ENCODE measurements around the gene PROX2.

The PROX2 gene

GRCh38 chr14:74893614-74894091 is 17.7 kb upstream of the PROX2 start:
- no peak for TF ChIP-seq CTCF (conservative IDR thresholded peaks at IDR 0.05; ENCODE audit: low read depth, low read length)
- DNase-seq (ENCODE audit: low read depth), result no peak
- H3K4me3 ChIP-seq (ENCODE audit: low read length), result no peak overlapping the region

GRCh38 chr14:74892745-74893144 is 16.8 kb upstream of the PROX2 start:
- no peak for DNase-seq (ENCODE audit: low read depth)
- H3K4me3 ChIP-seq (ENCODE audit: low read length), result no peak overlapping the region
- TF ChIP-seq CTCF (conservative IDR thresholded peaks at IDR 0.05; ENCODE audit: low read depth, low read length), result no peak

GRCh38 chr14:74891870-74892269 is 15.9 kb upstream of the PROX2 start:
- H3K4me3 ChIP-seq (ENCODE audit: low read length), result no peak overlapping the region
- no peak for DNase-seq (ENCODE audit: low read depth)
- no peak for TF ChIP-seq CTCF (conservative IDR thresholded peaks at IDR 0.05; ENCODE audit: low read depth, low read length)

- no peak for DNase-seq (ENCODE audit: low read depth)
- no peak overlapping the region for H3K4me3 ChIP-seq (ENCODE audit: low read length)
- no peak for TF ChIP-seq CTCF (conservative IDR thresholded peaks at IDR 0.05; ENCODE audit: low read depth, low read length)
These were observed 14.3 kb upstream of the PROX2 start for GRCh38 chr14:74890262-74890661.

- DNase-seq (ENCODE audit: low read depth), result no peak
- H3K4me3 ChIP-seq (ENCODE audit: low read length), result no peak overlapping the region
- no peak for TF ChIP-seq CTCF (conservative IDR thresholded peaks at IDR 0.05; ENCODE audit: low read depth, low read length)
These were observed 12.5 kb upstream of the PROX2 start for GRCh38 chr14:74888164-74889158.

- no peak for DNase-seq (ENCODE audit: low read depth)
- no peak overlapping the region for H3K4me3 ChIP-seq (ENCODE audit: low read length)
- TF ChIP-seq CTCF (conservative IDR thresholded peaks at IDR 0.05; ENCODE audit: low read depth, low read length), result no peak
These were observed 10.1 kb upstream of the PROX2 start for GRCh38 chr14:74886001-74886400.

Measured in retinal pigment epithelial cell (primary cell).